Mammary epithelial cell (primary cell): ENCODE data around the gene MPV17.

Experiments
- CTCF ChIP-seq, 2 donors: IDR thresholded peaks in 1 of 2; conservative IDR thresholded peaks in 1 of 2; 2 replicates each; pipeline ENCODE4 v1.5.1; 2011 to 2012; ENCODE audit warnings: inconsistent platforms in 2 of 2, low read length in 2 of 2, mild to moderate bottlenecking in 2 of 2, control low read depth in 1 of 2, low read depth in 1 of 2; ENCODE audit not compliant: insufficient read depth in 1 of 2; ENCODE audit errors: extremely low read depth in 1 of 2
- EZH2 ChIP-seq: IDR thresholded peaks from 2 replicates; pipeline ENCODE4 v1.6.1; 2012; ENCODE audit warnings: low read length, inconsistent platforms, borderline replicate concordance

- TF ChIP-seq CTCF (conservative IDR thresholded peaks at IDR 0.05 in 1 of 2, IDR thresholded peaks at IDR 0.05 in 1 of 2; ENCODE audit: extremely low read depth in 1 of 2, insufficient read depth in 1 of 2, low read depth in 1 of 2, low read length in 2 of 2) (peak; percentile 58 to 81), EZH2 (no peak)
These were observed 1.8 kb downstream of the MPV17 start for GRCh38 chr2:27320958-27321543.
